ENCODE measurements around the gene GPHB5.
"Not testable (repeated sequence)": the region's sequence is repeated elsewhere in the genome, so short reads cannot be mapped to it uniquely, and the experiment has no call there.

GPHB5 gene

GRCh38 chr14:63295231-63295685 lies 23.5 kb downstream of the GPHB5 start:
- no peak for DNase-seq (ENCODE audit: low read depth in 3 of 3)

GRCh38 chr14:63292805-63293204 lies 25.9 kb downstream of the GPHB5 start:
- DNase-seq (ENCODE audit: low read depth in 3 of 3) = no peak

- DNase-seq (ENCODE audit: low read depth in 3 of 3) = no peak
These were observed 27.8 kb downstream of the GPHB5 start for GRCh38 chr14:63290741-63291430.

- no peak for DNase-seq (ENCODE audit: low read depth in 3 of 3)
These were observed 29.9 kb downstream of the GPHB5 start for GRCh38 chr14:63288853-63289252.

- DNase-seq (ENCODE audit: low read depth in 3 of 3) = no peak
These were observed 30.9 kb downstream of the GPHB5 start for GRCh38 chr14:63287666-63288483.

GRCh38 chr14:63286071-63286470 lies 32.7 kb downstream of the GPHB5 start:
- DNase-seq (ENCODE audit: low read depth in 3 of 3) = no peak

- DNase-seq (ENCODE audit: low read depth in 3 of 3) = no peak
These were observed 34.9 kb downstream of the GPHB5 start for GRCh38 chr14:63283884-63284248.

GRCh38 chr14:63282997-63283883 lies 35.5 kb downstream of the GPHB5 start:
- DNase-seq (ENCODE audit: low read depth in 3 of 3) = no peak

- not testable (repeated sequence) for DNase-seq (ENCODE audit: low read depth in 3 of 3)
These were observed 38.8 kb downstream of the GPHB5 start for GRCh38 chr14:63279933-63280332.

- DNase-seq (ENCODE audit: low read depth in 3 of 3) = no peak
These were observed 41.0 kb downstream of the GPHB5 start for GRCh38 chr14:63277591-63278183.

GRCh38 chr14:63276492-63277342 lies 42.0 kb downstream of the GPHB5 start:
- DNase-seq (ENCODE audit: low read depth in 3 of 3) = no peak

GRCh38 chr14:63276016-63276415 lies 42.7 kb downstream of the GPHB5 start:
- DNase-seq (ENCODE audit: low read depth in 3 of 3) = no peak

- no peak for DNase-seq (ENCODE audit: low read depth in 3 of 3)
These were observed 43.1 kb downstream of the GPHB5 start for GRCh38 chr14:63275611-63276010.

- no peak for DNase-seq (ENCODE audit: low read depth in 3 of 3)
These were observed 44.7 kb downstream of the GPHB5 start for GRCh38 chr14:63273717-63274655.

GRCh38 chr14:63273129-63273528 lies 45.6 kb downstream of the GPHB5 start:
- no peak for DNase-seq (ENCODE audit: low read depth in 3 of 3)

GRCh38 chr14:63269561-63270225 lies 49.0 kb downstream of the GPHB5 start:
- no peak for DNase-seq (ENCODE audit: low read depth in 3 of 3)

GRCh38 chr14:63268771-63269170 lies 50.0 kb downstream of the GPHB5 start:
- no peak for DNase-seq (ENCODE audit: low read depth in 3 of 3)

- DNase-seq (ENCODE audit: low read depth in 3 of 3) = no peak
These were observed 51.6 kb downstream of the GPHB5 start for GRCh38 chr14:63267171-63267570.

GRCh38 chr14:63266106-63266505 lies 52.6 kb downstream of the GPHB5 start:
- DNase-seq (ENCODE audit: low read depth in 3 of 3) = no peak

All from stimulated activated CD4-positive, alpha-beta T cell treated with anti-CD3 and anti-CD28 coated beads, TNF-alpha, amount 100 ng/mL, for 24 hours (primary cell).